Upper lobe of left lung (tissue), 6 donors: Measurements from ENCODE around the gene ACAD9. TPM values are rescaled to one million over a fixed set of nuclear protein-coding genes. Genes with fewer than 3 reads are reported as not detected.

Experiments used
- ATAC-seq, 2 donors: fragments of 200-7000 bp; cut with Tn5 transposase; one replicate each; pipeline ENCODE4 v1.9.1; 2022; ENCODE audit warnings: mild to moderate bottlenecking in 2 of 2, moderate library complexity in 2 of 2; ENCODE audit not compliant: low FRiP score in 2 of 2
- DNase-seq, 2 donors: peaks; one replicate each; pipeline ENCODE4 v3.0.0-alpha.2; 2019 to 2020
- H3K27ac ChIP-seq, 4 donors: fragments of 200-600 bp; sonication (generic); one replicate each; pipeline ENCODE4 v1.5.1; 2016 to 2019
- H3K27me3 ChIP-seq, 4 donors: fragments of 200-600 bp; sonication (generic); one replicate each; pipeline ENCODE4 v1.5.1; 2017 to 2019
- H3K36me3 ChIP-seq, 4 donors: fragments of 200-600 bp; sonication (generic); one replicate each; pipeline ENCODE4 v1.5.1; 2016 to 2019
- H3K4me1 ChIP-seq, 4 donors: fragments of 200-600 bp; sonication (generic); one replicate each; pipeline ENCODE4 v1.5.1; 2018 to 2019
- H3K4me3 ChIP-seq, 4 donors: fragments of 200-600 bp; sonication (generic); one replicate each; pipeline ENCODE4 v1.5.1; 2017 to 2019; ENCODE audit warnings: mild to moderate bottlenecking in 2 of 4, moderate library complexity in 1 of 4
- H3K9me3 ChIP-seq, 4 donors: fragments of 200-600 bp; sonication (generic); one replicate each; pipeline ENCODE4 v1.5.1; 2018 to 2019
- CTCF ChIP-seq, 6 experiments: fragments of 450-650 bp in 4 of 6; fragments of 200-600 bp in 2 of 6; sonication (generic) in 2 of 6; IDR thresholded peaks; one replicate each; pipeline ENCODE4 v1.5.1; 2016 to 2019; ENCODE audit warnings: antibody characterized with exemption in 6 of 6
- EP300 ChIP-seq, 4 donors: sonication (generic); formaldehyde crosslinking; IDR thresholded peaks; one replicate each; pipeline ENCODE4 v1.5.1; 2017; ENCODE audit warnings: antibody characterized with exemption in 4 of 4, control low read depth in 2 of 4
- POLR2A ChIP-seq, 4 donors: fragments of 450-650 bp; IDR thresholded peaks; one replicate each; pipeline ENCODE4 v1.5.1; 2016 to 2017; ENCODE audit warnings: antibody characterized with exemption in 4 of 4, mild to moderate bottlenecking in 2 of 4
- POLR2AphosphoS5 ChIP-seq, 2 donors: sonication (generic); formaldehyde crosslinking; IDR thresholded peaks; one replicate each; pipeline ENCODE4 v1.5.1; 2017; ENCODE audit warnings: antibody characterized with exemption in 2 of 2
- WGBS, 2 donors: methylation state at CpG; one replicate each; pipeline ENCODE4 v1.1.5; 2017 to 2018; 5-methylcytosine and 5-hydroxymethylcytosine counted together
- total RNA-seq, 6 donors: library from RNA; depleted of rRNA in 4 of 6; stranded (reverse); fragments of >200 nt in 4 of 6; gene quantifications; one replicate each; pipeline versions ENCODE4 v1.1.0 to v1.2.1, GENCODE V29; 2016 to 2021
- donor health status: DM: no; HTN: no; CAD: no; lungs with moderate emphysema.
- donor health status: DM: no; HTN: yes; CAD: no; lungs with severe emphysema.

The ACAD9 gene
- total RNA-seq, 6 donors from 2014 or later, result 32.5 to 80.7 (median 44.0) TPM

- ATAC-seq (no peak), DNase-seq (peak in 1 of 2 donors; percentile 79)
- peaks cover 36 to 100% (median 99%) of the 10 kb centered on the region in 4 donors for H3K36me3 ChIP-seq
- H3K4me3 ChIP-seq, result no peak overlapping the region
- no peak overlapping the region for H3K27ac ChIP-seq
- H3K27me3 ChIP-seq, result no peaks in the 10 kb centered on the region
- TF ChIP-seq POLR2AphosphoS5 (IDR thresholded peaks at IDR 0.05) (no peak), POLR2A (IDR thresholded peaks at IDR 0.05) (no peak), EP300 (IDR thresholded peaks at IDR 0.05) (no peak), CTCF (IDR thresholded peaks at IDR 0.05) (no peak)
- H3K4me1 ChIP-seq, result no peaks in the 10 kb centered on the region
- no peaks in the 10 kb centered on the region for H3K9me3 ChIP-seq
- WGBS, 2 donors, result 74 to 94% methylated on average over 4 to 7 of the region's 13 CpGs
Measured at GRCh38 chr3:128910006-128910405, 30.6 kb downstream of the ACAD9 start.

GRCh38 chr3:128911911-128912310 lies 32.5 kb downstream of the ACAD9 start:
- Histone ChIP-seq H3K9me3 (no peaks in the 10 kb centered on the region), H3K27ac (no peak overlapping the region), H3K4me1 (no peaks in the 10 kb centered on the region), H3K27me3 (no peaks in the 10 kb centered on the region), H3K4me3 (no peak overlapping the region), H3K36me3 (peaks cover 27 to 99% (median 85%) of the 10 kb centered on the region in 4 donors)
- WGBS, 2 donors, result 97 to 100% methylated on average over 3 to 7 of the region's 7 CpGs
- TF ChIP-seq POLR2AphosphoS5 (IDR thresholded peaks at IDR 0.05) (no peak), CTCF (IDR thresholded peaks at IDR 0.05) (no peak), POLR2A (IDR thresholded peaks at IDR 0.05) (no peak), EP300 (IDR thresholded peaks at IDR 0.05) (no peak)
- DNase-seq, result no peak
- no peak for ATAC-seq

GRCh38 chr3:128914966-128915645 lies 35.7 kb downstream of the ACAD9 start:
- H3K36me3 ChIP-seq, result peaks cover 24 to 69% (median 55%) of the 10 kb centered on the region in 4 donors
- WGBS, 2 donors, result 93 to 94% methylated on average over 10 of the region's 10 CpGs
- H3K27me3 ChIP-seq, result no peaks in the 10 kb centered on the region
- no peaks in the 10 kb centered on the region for H3K9me3 ChIP-seq
- DNase-seq (no peak), ATAC-seq (no peak)
- no peaks in the 10 kb centered on the region for H3K4me1 ChIP-seq
- TF ChIP-seq CTCF (IDR thresholded peaks at IDR 0.05) (no peak), EP300 (IDR thresholded peaks at IDR 0.05) (no peak), POLR2AphosphoS5 (IDR thresholded peaks at IDR 0.05) (no peak), POLR2A (IDR thresholded peaks at IDR 0.05) (no peak)
- no peak overlapping the region for H3K27ac ChIP-seq
- no peak overlapping the region for H3K4me3 ChIP-seq

GRCh38 chr3:128917291-128917690 lies 37.9 kb downstream of the ACAD9 start:
- 63 to 73% methylated on average over 2 of the region's 2 CpGs for WGBS, 2 donors
- peaks cover 14 to 48% (median 33%) of the 10 kb centered on the region in 4 donors for H3K36me3 ChIP-seq
- no peaks in the 10 kb centered on the region for H3K4me1 ChIP-seq

More at GRCh38 chr3:128917291-128917690, 37.9 kb downstream of the ACAD9 start:
- no peak for ATAC-seq
- Histone ChIP-seq H3K4me3 (no peak overlapping the region), H3K27ac (no peak overlapping the region), H3K27me3 (no peaks in the 10 kb centered on the region), H3K9me3 (peaks cover 0 to 13% (median 4%) of the 10 kb centered on the region in 4 donors)
- DNase-seq, result no peak
- TF ChIP-seq POLR2A (IDR thresholded peaks at IDR 0.05), result no peak
- TF ChIP-seq CTCF (IDR thresholded peaks at IDR 0.05), result no peak
- TF ChIP-seq EP300 (IDR thresholded peaks at IDR 0.05), result no peak
